Measurements from ENCODE around the gene SLC41A3.

The SLC41A3 gene

DNA sequence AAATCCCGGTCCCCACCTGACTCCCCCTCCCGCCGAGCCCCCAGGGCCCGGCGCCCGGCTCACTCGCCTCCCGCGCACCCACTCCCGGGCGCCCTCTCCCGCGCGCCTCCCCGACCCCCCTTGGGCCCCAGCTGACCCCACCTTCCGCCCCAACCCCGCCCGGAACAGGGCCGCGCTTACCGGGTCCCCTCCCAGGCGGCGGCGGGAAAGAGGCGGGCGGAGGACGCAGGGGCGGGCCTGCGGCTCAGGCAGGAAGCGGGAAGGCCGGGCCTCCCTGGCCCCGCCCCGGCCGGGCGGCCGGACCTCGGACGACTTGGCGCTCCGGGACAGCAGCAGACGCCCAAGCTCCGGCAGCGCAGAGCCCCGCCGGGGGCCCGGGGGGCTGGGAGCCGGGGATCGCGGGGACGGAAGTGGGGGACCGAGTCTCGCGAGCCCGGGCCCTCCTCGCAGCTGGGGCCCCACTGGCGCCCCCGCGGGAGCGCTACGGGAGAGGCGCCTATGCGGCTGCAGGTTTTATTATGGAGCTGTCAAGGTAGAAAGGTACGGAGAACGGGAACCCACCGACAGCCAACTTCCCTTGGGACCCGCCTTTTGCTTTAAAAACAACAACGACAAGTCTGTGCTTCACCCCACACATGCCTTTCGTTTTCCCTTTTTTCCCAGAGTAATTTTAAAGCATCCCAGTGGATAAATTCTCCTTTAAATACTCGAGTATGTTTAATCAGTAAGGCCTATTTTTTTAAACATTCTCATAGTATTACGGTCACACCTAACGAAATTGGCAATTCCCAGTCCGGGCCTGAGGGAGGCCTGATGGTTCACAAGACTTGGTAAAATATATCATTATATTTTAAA is at the start of gene SLC41A3:
TSS of gene SLC41A3 (minus strand) at position 212 of the 855 bp plus-strand sequence. CDS start 15,905 bp downstream, outside the sequence.
- peak; percentile 65 for DNase-seq (ENCODE audit: low spot score)

DNA sequence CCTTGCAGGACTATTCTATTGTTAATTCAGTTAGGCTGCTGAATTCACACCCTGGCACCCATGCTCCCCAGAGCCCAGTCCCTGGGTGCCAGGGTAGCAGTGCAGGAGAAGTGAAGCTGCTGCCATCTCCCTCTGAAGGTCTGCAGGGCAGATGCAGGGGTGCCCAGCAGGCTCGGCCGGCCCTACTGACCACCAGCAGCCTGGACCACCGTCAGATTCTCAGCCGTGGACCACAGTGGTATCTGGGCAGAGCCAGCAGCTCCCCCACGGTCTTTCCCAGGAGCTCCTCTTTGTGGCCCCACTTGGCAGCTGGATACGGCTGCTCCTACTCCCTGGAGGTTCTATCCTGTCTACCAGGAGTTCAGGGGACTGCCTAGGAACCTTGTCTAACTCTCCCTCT is 49.7 kb upstream of the SLC41A3 start:
- no peak for DNase-seq (ENCODE audit: low spot score)

- no peak for DNase-seq (ENCODE audit: low spot score)
These were observed 49.0 kb upstream of the SLC41A3 start for GRCh38 chr3:126132751-126133511.

DNA sequence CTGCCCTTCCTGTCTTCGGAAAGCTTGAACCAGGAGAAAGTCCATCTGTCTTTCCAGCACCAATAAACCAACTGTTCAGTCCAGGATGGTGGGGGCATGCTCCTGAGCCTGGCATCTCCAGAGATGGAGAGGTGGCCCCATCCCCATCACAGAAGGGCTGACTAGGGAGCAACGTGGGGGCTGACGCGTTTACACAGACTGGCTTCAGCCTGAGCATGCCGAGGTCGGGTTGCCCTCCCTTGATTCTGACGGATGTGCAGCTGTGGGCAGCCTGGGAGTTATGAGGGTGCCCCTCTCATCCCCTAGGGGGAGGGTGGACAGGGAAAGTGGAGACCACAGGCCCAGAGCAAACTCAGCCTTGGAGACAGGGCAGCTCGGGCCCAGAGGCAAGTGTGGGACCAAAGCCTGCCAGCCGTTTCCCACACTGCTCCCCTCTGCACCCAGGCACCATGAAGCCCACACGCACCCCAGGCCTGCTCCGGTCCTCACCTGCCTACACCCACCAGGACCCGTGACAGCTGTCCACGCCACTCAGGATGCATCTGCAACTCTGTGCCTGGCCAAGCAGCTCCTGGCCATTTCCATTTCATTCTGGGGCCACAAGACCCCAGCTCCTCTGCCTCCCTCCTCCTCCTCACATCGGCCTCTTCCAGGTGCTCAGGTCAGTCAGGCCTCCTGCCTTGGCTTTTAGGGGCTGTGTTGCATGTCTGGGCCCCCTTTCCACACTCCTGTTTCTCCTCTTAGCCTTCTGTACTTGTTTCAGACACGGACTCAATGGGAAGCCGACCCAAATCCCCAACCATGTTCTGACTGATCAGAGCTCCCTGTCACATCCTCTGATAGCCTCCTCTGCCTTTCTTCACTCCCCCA is 48.2 kb upstream of the SLC41A3 start:
- no peak for DNase-seq (ENCODE audit: low spot score)

- no peak for DNase-seq (ENCODE audit: low spot score)
These were observed 47.2 kb upstream of the SLC41A3 start for GRCh38 chr3:126130981-126131745.

- no peak for DNase-seq (ENCODE audit: low spot score)
These were observed 46.3 kb upstream of the SLC41A3 start for GRCh38 chr3:126130081-126130855.

DNA sequence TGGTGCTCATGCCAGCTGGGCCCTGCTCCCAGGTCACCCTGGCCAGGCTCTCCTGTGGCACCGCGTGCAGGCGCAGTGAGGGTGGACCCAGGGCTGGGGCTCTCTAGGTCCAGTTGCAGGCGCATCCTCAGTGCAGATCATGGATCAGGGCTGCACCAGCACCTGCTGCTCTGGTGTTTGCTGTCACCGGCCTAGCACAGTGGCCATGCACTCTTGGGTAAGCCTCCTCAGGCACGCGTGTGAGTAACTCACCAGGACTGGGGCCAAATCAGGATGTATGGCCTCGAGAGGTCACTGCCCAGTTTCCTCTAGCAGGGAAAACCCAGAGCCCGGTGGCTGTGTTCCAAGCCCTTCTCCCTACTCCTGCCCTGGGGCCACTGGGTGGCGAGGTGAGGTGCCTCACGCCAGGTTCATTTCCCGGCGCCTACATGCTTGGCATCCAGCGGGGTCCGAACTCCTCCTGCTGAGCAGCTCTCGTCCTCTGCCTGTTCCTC is 45.5 kb upstream of the SLC41A3 start:
- DNase-seq (ENCODE audit: low spot score), result no peak

DNA sequence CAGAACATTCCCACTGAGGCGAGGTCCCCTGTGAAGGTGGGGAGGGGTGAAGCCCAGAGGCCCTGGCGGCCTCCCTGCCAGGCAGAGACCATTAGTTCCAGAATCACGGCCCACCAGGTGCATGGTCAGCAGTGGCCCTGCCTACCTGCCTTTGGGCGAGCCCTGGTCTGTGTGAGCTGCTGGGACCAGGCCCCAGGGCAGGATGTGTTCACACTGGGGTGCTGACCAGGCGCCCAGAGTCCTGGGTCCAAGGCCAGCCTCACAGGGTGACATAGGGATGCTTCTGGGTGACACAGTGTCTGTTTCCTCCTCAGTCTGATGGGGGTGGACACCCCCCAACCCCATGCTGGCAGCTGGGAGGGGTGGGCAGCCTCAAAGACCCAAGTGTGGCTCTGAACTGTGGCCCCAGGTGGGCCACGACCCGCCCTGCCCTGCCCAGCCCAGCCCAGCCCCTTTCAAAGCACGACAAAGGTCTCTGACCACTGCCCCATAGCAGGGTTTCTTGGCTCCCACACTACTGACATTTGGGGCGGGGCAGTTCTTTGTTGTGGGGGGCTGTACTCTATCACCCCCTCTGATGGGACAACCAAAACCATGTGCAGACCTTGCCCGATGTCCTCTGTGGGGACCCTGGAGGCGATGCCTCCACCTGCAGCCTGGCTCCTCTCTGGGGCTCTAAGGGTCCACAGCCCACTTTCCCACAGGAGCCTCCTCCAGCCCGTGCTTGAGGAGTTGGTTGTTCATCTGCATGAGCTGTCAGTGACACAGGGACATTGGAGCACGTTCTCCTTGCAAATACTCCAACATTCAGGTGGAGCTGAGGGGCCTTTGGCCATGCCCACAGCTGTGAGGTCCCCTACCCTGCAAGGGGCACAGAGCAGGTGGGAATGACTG is 44.8 kb upstream of the SLC41A3 start:
- DNase-seq (ENCODE audit: low spot score), result no peak

DNA sequence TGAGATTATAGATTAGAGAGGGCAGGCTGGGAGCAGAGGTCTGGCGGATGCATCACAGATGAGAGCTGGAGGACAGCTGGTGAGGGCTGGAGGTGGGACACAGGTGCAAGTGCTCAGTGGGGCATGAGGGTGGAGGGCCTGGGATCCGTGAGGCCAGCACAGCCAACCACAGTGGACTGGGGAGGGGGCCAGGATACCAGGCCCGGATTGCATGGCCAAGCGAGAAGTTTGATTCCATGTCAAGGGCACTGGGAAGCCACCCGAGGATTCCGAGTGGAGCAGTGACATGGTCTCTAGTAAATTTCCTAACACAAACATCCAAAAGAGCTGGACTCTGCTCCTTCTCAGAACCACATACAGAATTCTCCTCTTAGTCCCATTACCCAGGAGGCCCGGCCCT is 44.0 kb upstream of the SLC41A3 start:
- no peak for DNase-seq (ENCODE audit: low spot score)

- DNase-seq (ENCODE audit: low spot score), result no peak
These were observed 43.5 kb upstream of the SLC41A3 start for GRCh38 chr3:126127452-126127851.

DNA sequence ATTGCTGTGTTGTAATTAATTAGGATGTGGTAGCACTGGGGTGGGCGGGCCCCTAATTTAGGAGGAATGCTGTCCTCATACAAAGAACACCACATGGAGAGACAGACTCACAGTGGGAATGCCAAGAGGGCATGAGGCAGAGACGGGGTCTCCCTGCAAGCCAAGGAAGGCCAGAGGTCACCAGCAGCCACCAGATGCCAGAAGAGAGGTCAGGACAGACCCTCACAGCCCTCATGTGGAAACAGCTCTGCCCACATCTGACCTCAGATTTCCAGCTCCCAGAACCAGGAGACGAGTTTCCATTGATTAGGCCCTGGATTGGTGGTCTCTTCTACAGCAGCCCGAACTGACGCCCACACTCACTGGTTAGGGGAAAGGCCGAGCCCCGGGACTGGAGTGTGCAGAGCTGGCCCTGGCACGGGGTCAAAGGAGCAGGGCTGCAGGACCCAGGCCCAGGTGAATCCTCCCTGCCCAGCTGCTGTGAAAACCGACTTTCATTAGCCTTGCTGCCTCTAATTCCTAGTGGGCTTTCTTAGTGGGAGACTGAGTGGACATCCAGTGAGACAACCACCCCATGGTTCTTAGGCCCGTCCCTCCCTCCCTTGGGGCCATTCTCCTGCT is 43.0 kb upstream of the SLC41A3 start:
- no peak for DNase-seq (ENCODE audit: low spot score)

- no peak for DNase-seq (ENCODE audit: low spot score)
These were observed 42.4 kb upstream of the SLC41A3 start for GRCh38 chr3:126126286-126126685.

DNA sequence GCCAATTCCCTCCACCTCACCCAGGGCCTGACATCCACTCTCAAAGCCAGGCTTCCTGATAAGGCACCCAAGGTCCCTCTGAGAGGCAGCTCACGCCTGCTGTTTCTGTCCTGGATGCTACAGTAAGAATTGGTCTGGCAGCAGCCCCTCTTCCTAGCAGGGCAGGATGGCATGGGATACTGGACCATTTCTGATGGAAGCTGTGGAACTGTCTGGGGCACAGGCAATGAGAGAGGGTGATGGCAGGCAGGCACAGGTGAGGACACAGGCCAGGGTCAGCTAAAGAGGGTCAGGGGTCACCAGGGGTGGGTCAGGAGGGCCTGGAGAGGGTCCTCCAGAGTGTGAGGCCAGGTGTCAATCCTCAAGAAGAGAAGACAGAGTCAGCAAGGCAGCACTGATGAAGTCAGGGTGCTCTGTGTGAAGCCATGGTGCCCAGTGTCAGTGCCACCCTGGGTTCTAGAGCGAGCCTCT is 41.9 kb upstream of the SLC41A3 start:
- no peak for DNase-seq (ENCODE audit: low spot score)

DNA sequence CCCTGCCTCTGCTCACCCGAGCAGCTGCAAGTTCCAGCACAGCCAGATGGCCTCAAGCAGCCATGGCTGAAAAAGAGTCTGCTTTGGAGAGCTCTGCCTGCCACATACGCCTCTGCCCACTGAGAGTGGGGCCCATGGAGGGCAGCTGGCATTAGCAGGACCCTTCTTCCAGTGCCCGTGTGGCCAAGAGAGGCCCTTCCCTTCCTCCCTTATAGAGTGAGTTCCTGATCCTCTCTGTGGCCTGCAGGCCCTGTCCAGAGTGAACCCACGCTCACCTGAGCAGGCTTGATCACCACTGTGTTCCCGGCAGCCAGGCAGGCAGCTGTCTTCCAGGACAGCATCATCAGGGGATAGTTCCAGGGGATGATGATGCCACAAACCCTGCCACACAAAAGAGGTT is 41.4 kb upstream of the SLC41A3 start:
- DNase-seq (ENCODE audit: low spot score), result no peak

DNA sequence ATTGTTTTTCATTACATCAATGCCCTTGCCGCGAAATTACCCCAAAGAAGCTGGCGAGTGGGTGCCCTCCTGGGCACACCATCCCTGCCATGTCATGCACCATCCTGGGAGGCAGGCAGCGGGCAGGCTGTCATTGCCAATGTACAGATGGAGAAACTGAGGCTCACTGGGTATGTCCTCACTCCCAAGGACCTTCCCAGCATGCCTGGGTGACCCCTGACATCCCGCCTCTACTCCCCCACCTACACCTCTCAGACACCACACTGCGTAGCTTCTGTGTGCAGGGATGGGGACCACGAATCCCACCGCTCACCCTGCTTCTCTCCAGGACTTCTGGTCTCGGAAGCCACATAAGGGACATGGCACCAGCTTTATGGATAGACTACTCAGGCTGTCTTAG is 41.0 kb upstream of the SLC41A3 start:
- no peak for DNase-seq (ENCODE audit: low spot score)

DNA sequence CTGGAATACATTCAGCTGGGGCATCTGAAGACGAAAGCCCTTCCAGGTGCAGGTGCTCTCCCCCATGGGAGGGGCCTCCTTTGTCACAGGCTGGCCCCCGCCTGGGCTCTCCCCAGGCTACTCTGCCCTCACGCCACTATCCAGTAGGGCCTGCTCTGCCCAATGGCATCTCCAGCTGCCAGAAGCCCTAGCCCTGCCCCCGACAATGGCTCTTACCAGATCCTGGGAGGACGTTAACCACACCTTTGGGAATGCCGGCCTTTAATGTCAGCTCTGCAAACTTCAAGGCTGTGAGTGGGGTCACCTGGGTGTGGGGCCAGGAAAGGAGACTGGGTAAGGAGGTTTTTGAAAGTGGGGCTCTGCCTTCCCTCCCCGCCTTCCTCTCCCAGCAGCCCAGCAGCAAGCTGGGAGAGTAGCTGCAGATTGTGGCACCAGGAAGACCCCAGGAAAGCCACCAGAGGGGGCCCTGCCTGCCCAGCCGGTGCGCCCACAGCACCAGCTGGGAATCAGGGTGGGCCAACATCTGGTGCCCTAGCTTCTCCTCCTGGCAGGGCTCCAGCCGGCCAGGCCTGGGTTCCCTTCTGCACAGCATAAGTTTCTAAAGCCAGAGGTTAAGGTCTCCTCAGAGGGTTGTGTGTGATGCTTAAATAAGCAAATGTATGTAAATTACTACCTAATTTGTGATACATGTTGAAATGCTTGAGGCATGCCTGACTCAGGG is 40.4 kb upstream of the SLC41A3 start:
- no peak for DNase-seq (ENCODE audit: low spot score)

- DNase-seq (ENCODE audit: low spot score), result no peak
These were observed 37.7 kb upstream of the SLC41A3 start for GRCh38 chr3:126121632-126122031.

DNA sequence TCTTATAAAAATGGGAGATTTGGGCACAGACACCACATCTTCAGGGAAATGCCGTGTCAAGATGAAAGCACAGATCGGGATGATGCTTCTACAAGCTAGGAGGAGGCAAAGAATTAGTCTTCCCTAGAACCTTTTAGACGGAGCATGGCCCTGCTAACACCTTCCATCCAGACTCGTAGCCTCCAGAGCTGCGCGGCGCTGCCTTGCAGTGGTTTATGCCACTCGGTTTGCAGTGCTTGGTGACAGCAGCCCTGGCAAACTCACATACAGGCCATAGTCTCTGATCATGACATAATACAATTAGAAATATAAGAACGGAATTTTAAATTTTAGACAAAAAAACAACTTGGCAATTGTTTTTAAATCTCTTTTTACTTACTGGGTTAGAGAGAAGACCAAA is 37.1 kb upstream of the SLC41A3 start:
- DNase-seq (ENCODE audit: low spot score), result no peak

Data from hematopoietic multipotent progenitor cell treated with erythropoietin and hydrocortisone succinate and interleukin-3 and kit ligand, for 15 days (in vitro differentiated cells).